Activated T-helper 1 cell treated with anti-CD3 and anti-CD28 coated beads, Interleukin-12 subunit alpha, Interleukin-12 subunit beta, Interleukin-2, Interleukin-4 antibody, amounts not matched to agents 30 ng/mL and 10 ng/mL and 1 ng/mL, durations not matched to agents 14 hours and 24 hours and 36 hours (primary cell): ENCODE results near the gene CDC42SE2. TPM values are rescaled to one million over a fixed set of nuclear protein-coding genes. Genes with fewer than 3 reads are reported as not detected.
A peak's percentile ranks its signal among the peaks of the same experiment; 100 is the strongest.
"Not testable (repeated sequence)": the region's sequence is repeated elsewhere in the genome, so short reads cannot be mapped to it uniquely, and the experiment has no call there.

Experiments used
- DNase-seq: peaks from one replicate; pipeline ENCODE4 v3.0.0; 2021; ENCODE audit warnings: low spot score
- H3K27ac Mint-ChIP-seq: one replicate; pipeline ENCODE4 v1.8.0; 2021; ENCODE audit warnings: mild to moderate bottlenecking, mixed read lengths
- H3K27me3 Mint-ChIP-seq: one replicate; pipeline ENCODE4 v1.8.0; 2022; ENCODE audit warnings: mild to moderate bottlenecking, moderate library complexity, mixed read lengths; ENCODE audit not compliant: insufficient read depth
- H3K36me3 Mint-ChIP-seq: one replicate; pipeline ENCODE4 v1.8.0; 2021; ENCODE audit warnings: low read depth, mixed read lengths
- H3K4me1 Mint-ChIP-seq: one replicate; pipeline ENCODE4 v1.8.0; 2021; ENCODE audit warnings: low read depth, mixed read lengths
- H3K4me3 Mint-ChIP-seq: one replicate; pipeline ENCODE4 v1.8.0; 2021; ENCODE audit warnings: mild to moderate bottlenecking, moderate library complexity, mixed read lengths
- H3K9me3 Mint-ChIP-seq: one replicate; pipeline ENCODE4 v1.8.0; 2021; ENCODE audit warnings: mixed read lengths
- intact Hi-C: fragments of 100-400 bp; cut with micrococcal nuclease; formaldehyde crosslinking; loops from one replicate; pipeline ENCODE4 v1.15.1; 2024
- total RNA-seq: library from RNA; stranded (reverse); gene quantifications from 2 replicates; pipeline ENCODE4 v1.2.3, GENCODE V29; 2022

The CDC42SE2 gene
- total RNA-seq, 1 donor from 2014 or later, result 100.0 TPM

DNA sequence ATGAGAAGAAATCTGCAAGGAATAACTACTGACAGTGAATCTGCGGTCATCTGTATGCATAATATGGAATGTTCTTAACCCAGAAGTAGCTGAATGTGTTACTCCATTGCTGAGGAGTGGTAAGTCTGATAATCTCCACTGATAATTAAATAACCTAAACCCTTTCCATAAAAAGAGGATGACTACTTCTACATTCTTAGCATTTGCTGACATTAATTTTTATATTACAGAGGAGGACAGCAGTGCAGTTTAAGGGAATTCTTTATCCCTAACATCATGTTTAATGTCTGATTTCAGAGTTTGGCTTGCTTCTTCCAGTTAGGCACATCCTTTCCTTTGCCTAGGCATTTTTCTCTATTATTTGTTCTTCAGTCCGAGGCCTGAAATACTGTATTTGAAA lies 52.2 kb downstream of the CDC42SE2 start:
- Mint-ChIP-seq H3K27me3 (no peaks in the 10 kb centered on the region), H3K36me3 (peaks cover 31% of the 10 kb centered on the region), H3K4me1 (peaks cover 74% of the 10 kb centered on the region), H3K4me3 (no peak overlapping the region), H3K27ac (no peak overlapping the region), H3K9me3 (peaks cover 6% of the 10 kb centered on the region)
- no peak for DNase-seq
- intact Hi-C loops, result loop anchor here (2.0 kb wide), 1 partner anchor 13 kb away; no protein-coding TSS in a partner anchor

DNA sequence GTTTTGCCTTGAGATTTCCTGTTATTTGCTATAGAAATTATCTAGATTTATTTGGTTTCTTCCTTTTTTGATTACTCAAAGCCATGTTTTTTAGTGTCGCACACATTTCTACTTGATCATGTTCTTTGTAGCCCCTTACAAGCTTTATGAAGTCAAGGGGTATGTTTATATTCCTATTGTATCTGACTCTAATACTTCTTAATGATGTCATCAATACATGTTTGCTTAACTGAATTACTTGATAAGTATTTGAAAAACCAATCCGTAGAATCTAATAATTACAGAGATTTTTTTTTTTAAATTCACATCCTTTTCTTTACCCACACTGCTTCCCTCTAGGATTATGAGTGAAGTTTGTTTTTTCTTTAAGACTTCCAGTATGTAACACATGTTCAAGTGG lies 53.0 kb downstream of the CDC42SE2 start:
- DNase-seq, result no peak
- Mint-ChIP-seq H3K4me1 (peaks cover 73% of the 10 kb centered on the region), H3K27ac (no peak overlapping the region), H3K4me3 (no peak overlapping the region), H3K27me3 (no peaks in the 10 kb centered on the region), H3K9me3 (peaks cover 6% of the 10 kb centered on the region), H3K36me3 (peaks cover 36% of the 10 kb centered on the region)
- intact Hi-C loops, result loop anchor here (2.0 kb wide), 1 partner anchor 14 kb away; no protein-coding TSS in a partner anchor

- peaks cover 38% of the 10 kb centered on the region for H3K36me3 Mint-ChIP-seq
- intact Hi-C loops, result no loop called here
Measured at GRCh38 chr5:131318455-131318854, 54.6 kb downstream of the CDC42SE2 start.

DNA sequence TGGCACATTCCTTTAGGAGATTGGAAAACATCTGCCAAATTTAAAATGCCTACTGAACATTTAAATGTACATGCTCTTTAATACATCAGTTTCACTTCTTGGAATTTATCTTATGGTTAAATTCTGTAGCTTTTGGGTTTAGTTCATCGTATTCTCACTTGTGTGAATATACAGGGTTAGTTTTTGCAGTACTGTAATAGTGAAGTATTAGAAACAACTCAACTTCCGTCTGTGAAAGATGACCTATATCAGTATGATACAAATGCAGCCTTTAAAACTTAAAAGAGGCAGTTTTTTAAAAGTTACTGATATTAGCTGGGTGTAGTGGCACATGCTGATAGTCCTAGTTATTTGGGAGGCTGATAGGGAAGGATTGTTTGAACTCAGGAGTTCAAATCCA lies 57.2 kb downstream of the CDC42SE2 start:
- H3K4me3 Mint-ChIP-seq, result no peak overlapping the region
- H3K4me1 Mint-ChIP-seq, result peaks cover 74% of the 10 kb centered on the region
- peaks cover 41% of the 10 kb centered on the region for H3K36me3 Mint-ChIP-seq
- DNase-seq, result no peak
- H3K9me3 Mint-ChIP-seq, result peaks cover 6% of the 10 kb centered on the region
- no peak overlapping the region for H3K27ac Mint-ChIP-seq
- H3K27me3 Mint-ChIP-seq, result no peaks in the 10 kb centered on the region
- intact Hi-C loops, result no loop called here

More at GRCh38 chr5:131318455-131318854, 54.6 kb downstream of the CDC42SE2 start:
- no peak for DNase-seq
- H3K27me3 Mint-ChIP-seq, result no peaks in the 10 kb centered on the region
- H3K4me3 Mint-ChIP-seq, result no peak overlapping the region
- H3K4me1 Mint-ChIP-seq, result peaks cover 70% of the 10 kb centered on the region
- H3K9me3 Mint-ChIP-seq, result peaks cover 6% of the 10 kb centered on the region
- H3K27ac Mint-ChIP-seq, result no peak overlapping the region

GRCh38 chr5:131322926-131323325 lies 59.1 kb downstream of the CDC42SE2 start:
- H3K4me3 Mint-ChIP-seq, result no peak overlapping the region

DNA sequence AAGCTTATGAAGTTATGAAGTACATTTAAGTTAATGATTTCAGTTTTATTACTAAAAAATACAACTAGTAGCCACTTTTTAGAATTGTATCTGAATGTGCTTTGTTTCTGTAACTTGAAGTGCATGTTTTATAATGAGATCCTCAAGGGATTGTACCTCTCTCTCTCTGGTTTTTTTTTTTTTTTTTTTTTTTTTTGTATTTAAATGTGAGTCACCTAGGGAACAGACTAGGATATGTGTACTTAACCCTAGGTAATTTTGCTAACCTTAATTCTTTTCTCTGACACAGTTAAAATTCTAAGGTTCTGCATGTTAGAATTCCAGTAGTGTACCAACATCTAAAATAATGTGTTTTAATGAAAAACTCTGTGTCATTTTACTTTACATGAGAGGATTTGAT lies 59.5 kb downstream of the CDC42SE2 start:
- no peaks in the 10 kb centered on the region for H3K27me3 Mint-ChIP-seq
- no peak for DNase-seq
- H3K9me3 Mint-ChIP-seq, result no peaks in the 10 kb centered on the region
- intact Hi-C loops, result no loop called here
- H3K36me3 Mint-ChIP-seq, result peaks cover 32% of the 10 kb centered on the region
- peaks cover 78% of the 10 kb centered on the region for H3K4me1 Mint-ChIP-seq
- no peak overlapping the region for H3K27ac Mint-ChIP-seq
- H3K4me3 Mint-ChIP-seq, result no peak overlapping the region

More at GRCh38 chr5:131322926-131323325, 59.1 kb downstream of the CDC42SE2 start:
- intact Hi-C loops, result no loop called here
- Mint-ChIP-seq H3K27ac (peak overlapping the region; percentile 18), H3K36me3 (peaks cover 33% of the 10 kb centered on the region), H3K27me3 (no peaks in the 10 kb centered on the region), H3K9me3 (no peaks in the 10 kb centered on the region), H3K4me1 (peaks cover 74% of the 10 kb centered on the region)
- DNase-seq, result no peak

DNA sequence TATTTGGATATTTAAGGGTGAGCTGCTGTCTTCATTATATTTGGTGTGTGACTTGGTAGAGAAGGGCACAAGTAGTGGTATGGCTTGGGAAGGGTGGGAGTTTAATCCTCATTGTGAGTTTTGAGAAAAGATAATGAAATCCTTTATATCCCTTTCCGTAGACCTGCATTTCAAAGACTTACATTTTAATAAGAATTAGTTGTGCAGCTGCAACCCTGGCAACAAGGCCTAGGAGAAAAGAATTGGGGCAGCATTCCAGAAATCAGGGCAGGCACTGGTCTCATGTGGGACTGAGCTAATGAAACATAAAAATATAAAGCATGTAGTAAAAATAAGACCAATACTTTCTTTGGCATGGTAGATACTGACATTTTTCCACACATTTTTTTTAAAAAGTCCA lies 60.5 kb downstream of the CDC42SE2 start:
- H3K27me3 Mint-ChIP-seq, result no peaks in the 10 kb centered on the region
- peaks cover 38% of the 10 kb centered on the region for H3K36me3 Mint-ChIP-seq
- H3K9me3 Mint-ChIP-seq, result no peaks in the 10 kb centered on the region
- peak overlapping the region; percentile 44 for H3K27ac Mint-ChIP-seq
- intact Hi-C loops, result no loop called here
- no peak overlapping the region for H3K4me3 Mint-ChIP-seq
- DNase-seq, result no peak
- peaks cover 85% of the 10 kb centered on the region for H3K4me1 Mint-ChIP-seq

DNA sequence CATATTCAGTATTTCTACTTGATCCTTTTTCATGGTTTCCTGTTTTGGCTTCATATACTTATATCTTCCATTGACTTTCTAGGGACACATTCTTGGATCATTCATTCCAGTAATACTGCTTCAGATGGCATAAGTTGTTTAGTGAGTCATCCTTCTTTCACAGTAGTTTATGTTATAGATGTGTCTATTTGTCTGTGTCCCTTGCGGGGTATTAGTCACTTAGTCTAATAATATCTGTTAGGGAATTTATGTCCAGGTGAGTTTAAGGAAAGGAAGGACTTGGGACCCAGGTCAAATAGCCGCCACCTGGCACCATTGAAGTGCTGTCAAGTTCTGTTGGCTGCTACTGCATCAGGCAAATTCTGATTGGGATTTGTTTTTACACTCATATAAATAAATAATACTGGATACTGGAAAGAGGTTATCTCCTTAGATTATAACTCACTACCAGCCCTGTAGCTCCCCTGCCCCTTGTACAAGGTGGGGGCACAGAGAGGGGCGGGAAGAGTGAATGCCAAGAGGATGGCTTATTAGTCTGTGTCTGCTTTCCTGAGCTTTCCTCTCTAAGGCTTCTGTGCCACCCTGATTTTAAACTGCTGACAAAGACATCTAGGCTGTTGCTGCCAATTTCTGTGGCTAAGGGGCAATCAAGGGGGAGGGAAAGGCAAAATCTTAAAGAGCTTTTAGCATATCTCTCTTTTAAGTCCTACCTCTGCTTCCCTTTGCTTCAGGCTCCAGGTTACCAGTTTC lies 64.9 kb downstream of the CDC42SE2 start:
- H3K36me3 Mint-ChIP-seq, result peaks cover 41% of the 10 kb centered on the region
- no peaks in the 10 kb centered on the region for H3K9me3 Mint-ChIP-seq
- no peak for DNase-seq
- no peaks in the 10 kb centered on the region for H3K27me3 Mint-ChIP-seq
- no peak overlapping the region for H3K4me3 Mint-ChIP-seq
- intact Hi-C loops, result loop anchor here (1.0 kb wide), 1 partner anchor 30 kb away; no protein-coding TSS in a partner anchor
- H3K27ac Mint-ChIP-seq, result peak overlapping the region; percentile 50
- H3K4me1 Mint-ChIP-seq, result peaks cover 65% of the 10 kb centered on the region

GRCh38 chr5:131329286-131329560 lies 65.4 kb downstream of the CDC42SE2 start:
- Mint-ChIP-seq H3K4me1 (peaks cover 64% of the 10 kb centered on the region), H3K27ac (peak overlapping the region; percentile 29), H3K9me3 (no peaks in the 10 kb centered on the region), H3K4me3 (no peak overlapping the region), H3K36me3 (peaks cover 42% of the 10 kb centered on the region), H3K27me3 (no peaks in the 10 kb centered on the region)
- no peak for DNase-seq
- intact Hi-C loops, result no loop called here

DNA sequence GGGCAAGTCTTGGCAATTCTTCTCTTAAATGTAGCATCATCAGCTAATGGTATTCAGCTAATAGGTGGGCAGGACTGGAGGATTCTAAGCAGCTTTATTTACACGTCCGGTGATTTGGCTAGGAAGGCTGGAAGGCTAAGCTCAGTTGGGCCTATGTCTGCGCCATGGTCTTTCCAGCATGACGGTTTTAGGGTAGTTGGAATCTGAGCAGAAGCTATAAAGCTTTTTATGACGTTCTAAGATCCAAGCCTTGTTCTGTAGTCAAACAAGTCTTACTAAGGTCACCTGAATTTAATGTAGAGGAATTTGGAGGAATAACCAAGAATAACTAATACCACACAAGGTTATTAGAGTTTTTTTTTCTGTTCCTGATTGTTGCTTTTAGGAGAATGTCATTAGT lies 66.2 kb downstream of the CDC42SE2 start:
- intact Hi-C loops, result no loop called here
- no peak overlapping the region for H3K4me3 Mint-ChIP-seq
- DNase-seq, result no peak
- no peak overlapping the region for H3K27ac Mint-ChIP-seq
- peaks cover 64% of the 10 kb centered on the region for H3K4me1 Mint-ChIP-seq
- no peaks in the 10 kb centered on the region for H3K27me3 Mint-ChIP-seq
- peaks cover 43% of the 10 kb centered on the region for H3K36me3 Mint-ChIP-seq
- H3K9me3 Mint-ChIP-seq, result no peaks in the 10 kb centered on the region

DNA sequence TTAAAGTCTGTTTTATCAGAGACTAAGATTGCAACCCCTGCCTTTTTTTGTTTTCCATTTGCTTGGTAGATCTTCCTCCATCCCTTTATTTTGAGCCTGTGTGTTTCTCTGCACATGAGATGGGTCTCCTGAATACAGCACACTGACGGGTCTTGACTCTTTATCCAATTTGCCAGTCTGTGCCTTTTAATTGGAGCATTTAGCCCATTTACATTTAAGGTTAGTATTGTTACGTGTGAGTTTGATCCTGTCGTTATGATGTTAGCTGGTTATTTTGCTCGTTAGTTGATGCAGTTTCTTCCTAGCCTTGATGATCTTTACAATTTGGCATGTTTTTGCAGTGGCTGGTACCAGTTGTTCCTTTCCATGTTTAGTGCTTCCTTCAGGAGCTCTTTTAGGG lies 71.9 kb downstream of the CDC42SE2 start:
- H3K4me3 Mint-ChIP-seq, intact Hi-C loops, DNase-seq, H3K27me3 Mint-ChIP-seq, H3K9me3 Mint-ChIP-seq: not testable (repeated sequence)
- Mint-ChIP-seq H3K4me1 (peaks cover 55% of the 10 kb centered on the region), H3K27ac (peak overlapping the region; percentile 3), H3K36me3 (peaks cover 40% of the 10 kb centered on the region)

DNA sequence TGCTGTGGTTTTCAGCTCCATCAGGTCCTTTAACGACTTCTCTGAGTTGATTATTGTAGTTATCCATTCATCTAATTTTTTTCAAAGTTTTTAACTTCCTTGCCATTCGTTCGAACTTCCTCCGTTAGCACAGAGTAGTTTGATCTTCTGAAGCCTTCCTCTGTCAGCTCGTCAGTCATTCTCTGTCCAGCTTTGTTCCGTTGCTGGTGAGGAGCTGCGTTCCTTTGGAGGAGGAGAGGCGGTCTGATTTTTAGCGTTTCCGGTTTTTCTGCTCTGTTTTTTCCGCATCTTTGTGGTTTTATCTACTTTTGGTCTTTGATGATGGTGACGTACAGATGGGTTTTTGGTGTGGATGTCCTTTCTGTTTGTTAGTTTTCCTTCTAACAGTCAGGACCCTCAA lies 72.9 kb downstream of the CDC42SE2 start:
- peak overlapping the region; percentile 81 for H3K27ac Mint-ChIP-seq
- peak overlapping the region; percentile 69 for H3K4me3 Mint-ChIP-seq
- H3K27me3 Mint-ChIP-seq, intact Hi-C loops, H3K9me3 Mint-ChIP-seq, DNase-seq: not testable (repeated sequence)
- H3K36me3 Mint-ChIP-seq, result peaks cover 47% of the 10 kb centered on the region
- peaks cover 64% of the 10 kb centered on the region for H3K4me1 Mint-ChIP-seq

GRCh38 chr5:131337240-131338050 lies 73.6 kb downstream of the CDC42SE2 start:
- H3K36me3 Mint-ChIP-seq, result peaks cover 47% of the 10 kb centered on the region
- H3K4me1 Mint-ChIP-seq, result peaks cover 64% of the 10 kb centered on the region
- DNase-seq, H3K9me3 Mint-ChIP-seq, H3K27me3 Mint-ChIP-seq, intact Hi-C loops: not testable (repeated sequence)
- peak overlapping the region; percentile 69 for H3K4me3 Mint-ChIP-seq
- peak overlapping the region; percentile 81 for H3K27ac Mint-ChIP-seq
